ENCODE results near the gene RNF157. TPM values are rescaled to one million over a fixed set of nuclear protein-coding genes. Genes with fewer than 3 reads are reported as not detected.

The RNF157 gene
- total RNA-seq, 1 experiment from 2014 or later, result 11.2 TPM

GRCh38 chr17:76123191-76123499 lies 117.1 kb downstream of the RNF157 start:
- Mint-ChIP-seq H3K9me3 (no peaks in the 10 kb centered on the region), H3K4me3 (no peak overlapping the region), H3K4me1 (peaks cover 43% of the 10 kb centered on the region), H3K27me3 (ENCODE audit: low read depth) (no peaks in the 10 kb centered on the region; the same call in none of the 2 replicates), H3K36me3 (no peaks in the 10 kb centered on the region), H3K27ac (no peak overlapping the region)
- CTCF ChIA-PET, result interaction anchor here (0.7 to 10.4 kb wide), 14 partner anchors 12 to 585 kb away, joined by 3 to 176 read pairs (median 16); partner anchors contain the start of genes FOXJ1 and SPHK1
- ATAC-seq (no peak), DNase-seq (ENCODE audit: low spot score) (no peak)
- POLR2A ChIA-PET, result interaction anchor here (0.5 to 2.2 kb wide), 2 partner anchors 9 to 146 kb away, joined by 5 to 17 read pairs; no protein-coding TSS in a partner anchor
- TF ChIP-seq ZNF512 (CRISPR knock-in tag; IDR thresholded peaks at IDR 0.05; ENCODE audit: borderline replicate concordance) (0 out of 2 replicates have a peak, but pooled peaks have one; percentile 39), GABPB1 (CRISPR knock-in tag; IDR thresholded peaks at IDR 0.05) (no peak), ZNF416 (CRISPR knock-in tag; IDR thresholded peaks at IDR 0.05) (no peak)

- ATAC-seq (no peak), DNase-seq (ENCODE audit: low spot score) (no peak)
- Mint-ChIP-seq H3K4me3 (no peak overlapping the region; the same call in 1 of the 2 replicates), H3K27me3 (ENCODE audit: low read depth) (no peaks in the 10 kb centered on the region; the same call in none of the 2 replicates), H3K27ac (peak overlapping the region; percentile 19; the same call in 1 of the 2 replicates), H3K9me3 (no peaks in the 10 kb centered on the region), H3K4me1 (peaks cover 43% of the 10 kb centered on the region), H3K36me3 (no peaks in the 10 kb centered on the region)
- POLR2A ChIA-PET, result interaction anchor here (0.5 to 2.2 kb wide), 2 partner anchors 9 to 146 kb away, joined by 5 to 17 read pairs; no protein-coding TSS in a partner anchor
- TF ChIP-seq MXD4 (CRISPR knock-in tag; IDR thresholded peaks at IDR 0.05; ENCODE audit: borderline replicate concordance) (no peak), ETV6 (CRISPR knock-in tag; IDR thresholded peaks at IDR 0.05) (0 out of 2 replicates have a peak, but pooled peaks have one; percentile 19)
- CTCF ChIA-PET, result interaction anchor here (0.9 to 10.4 kb wide), 16 partner anchors 12 to 157 kb away, joined by 3 to 176 read pairs (median 8); partner anchors contain the start of genes FOXJ1 and UBALD2
These were observed 117.7 kb downstream of the RNF157 start for GRCh38 chr17:76122431-76123190.

- ChIA-PET CTCF (interaction anchor here (0.7 to 10.4 kb wide), 31 partner anchors 10 to 189 kb away, joined by 3 to 176 read pairs (median 4); partner anchors contain the start of genes FOXJ1 and UBALD2), POLR2A (interaction anchor here (2.2 kb wide), 1 partner anchor 10 kb away, joined by 17 read pairs; no protein-coding TSS in a partner anchor)
- ATAC-seq (peak; percentile 5; the same call in 1 of the 2 replicates), DNase-seq (ENCODE audit: low spot score) (peak; percentile 54)
- no peaks in the 10 kb centered on the region for H3K9me3 Mint-ChIP-seq
- peaks cover 39% of the 10 kb centered on the region for H3K4me1 Mint-ChIP-seq
- H3K27me3 Mint-ChIP-seq (ENCODE audit: low read depth), result no peaks in the 10 kb centered on the region; the same call in none of the 2 replicates
- H3K36me3 Mint-ChIP-seq, result no peaks in the 10 kb centered on the region
- H3K27ac Mint-ChIP-seq, result peak overlapping the region; percentile 19; the same call in 1 of the 2 replicates
- H3K4me3 Mint-ChIP-seq, result no peak overlapping the region; the same call in 1 of the 2 replicates
- peak; percentile 60 for TF ChIP-seq KAT7 (CRISPR knock-in tag; IDR thresholded peaks at IDR 0.05; ENCODE audit: borderline replicate concordance)
- peak; percentile 96 for TF ChIP-seq NFE2L1 (CRISPR knock-in tag; IDR thresholded peaks at IDR 0.05)
- TF ChIP-seq HMGXB4 (CRISPR knock-in tag; IDR thresholded peaks at IDR 0.05), result no peak
- TF ChIP-seq ARID4B (CRISPR knock-in tag; IDR thresholded peaks at IDR 0.05; ENCODE audit: borderline replicate concordance), result 0 out of 2 replicates have a peak, but pooled peaks have one; percentile 20
- 0 out of 2 replicates have a peak, but pooled peaks have one; percentile 60 for TF ChIP-seq E2F5 (CRISPR knock-in tag; IDR thresholded peaks at IDR 0.05)
- peak; percentile 32; the same call in 1 of the 2 replicates for TF ChIP-seq FOXP1 (CRISPR knock-in tag; IDR thresholded peaks at IDR 0.05; ENCODE audit: borderline replicate concordance)
- TF ChIP-seq ZMAT4 (CRISPR knock-in tag; IDR thresholded peaks at IDR 0.05), result no peak
- no peak for TF ChIP-seq TEAD4 (CRISPR knock-in tag; IDR thresholded peaks at IDR 0.05)
- no peak for TF ChIP-seq E2F4 (CRISPR knock-in tag; IDR thresholded peaks at IDR 0.05; ENCODE audit: borderline replicate concordance, low read depth)
- no peak for TF ChIP-seq ZNF138 (CRISPR knock-in tag; conservative IDR thresholded peaks at IDR 0.05)
- TF ChIP-seq EMX1 (CRISPR knock-in tag; IDR thresholded peaks at IDR 0.05), result no peak
- TF ChIP-seq OVOL2 (CRISPR knock-in tag; IDR thresholded peaks at IDR 0.05; ENCODE audit: borderline replicate concordance), result no peak
- no peak for TF ChIP-seq TP53 (CRISPR knock-in tag; IDR thresholded peaks at IDR 0.05)
- 0 out of 2 replicates have a peak, but pooled peaks have one; percentile 72 for TF ChIP-seq ELF4 (CRISPR knock-in tag; IDR thresholded peaks at IDR 0.05; ENCODE audit: low read depth)
These were observed 118.3 kb downstream of the RNF157 start for GRCh38 chr17:76121932-76122430.
